GM18873 (cell line): ENCODE data around the gene PTCHD4.

Experiments used
- ATAC-seq: cut with Tn5 transposase; IDR thresholded peaks from one replicate; pipeline ENCODE4 v1.9.1; 2021; ENCODE audit warnings: mild to moderate bottlenecking, moderate library complexity, moderate number of reproducible peaks; ENCODE audit not compliant: unreplicated experiment, low FRiP score

Gene PTCHD4

DNA sequence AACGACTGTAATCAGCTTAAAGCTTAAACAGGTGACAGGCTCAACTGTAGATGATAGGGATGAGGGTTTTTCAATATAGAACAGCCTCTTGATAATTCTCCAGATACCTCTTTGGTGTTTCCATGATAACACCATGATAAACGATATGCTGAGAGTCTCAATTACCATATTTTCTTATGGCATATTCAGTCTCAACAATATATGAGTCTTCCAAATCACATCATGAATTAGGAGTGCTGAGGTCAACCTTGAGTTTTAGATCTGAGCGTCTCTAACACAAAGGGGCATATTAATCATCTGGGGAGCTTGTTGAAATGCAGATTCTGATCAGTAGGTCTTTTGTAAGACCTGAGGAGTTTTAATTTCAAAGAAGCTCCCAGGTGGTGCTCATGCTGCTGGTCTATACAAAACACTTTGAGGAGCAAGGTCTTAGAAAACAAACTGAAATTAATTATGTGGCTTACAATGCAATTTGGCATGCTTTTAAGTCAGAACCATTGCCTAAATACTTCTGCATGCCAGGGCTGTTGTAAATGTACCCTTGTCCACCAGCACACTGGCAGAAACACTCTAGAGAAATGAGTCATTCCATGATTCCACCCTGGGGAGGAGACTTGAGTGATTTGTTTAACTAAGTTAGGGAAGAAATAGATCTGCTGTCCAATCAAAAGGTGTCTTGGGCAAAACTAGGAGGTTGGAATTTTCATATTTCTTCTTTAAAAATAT is 49.6 kb downstream of the PTCHD4 start:
- ATAC-seq, result no peak
